GM23338 (cell line): ENCODE data around the gene LRRC47.

ENCODE experiments used
- EZH2 ChIP-seq: fragments of 200-600 bp; sonication (generic); IDR thresholded peaks from one replicate; pipeline ENCODE4 v1.8.0; 2017; ENCODE audit warnings: antibody characterized with exemption, mild to moderate bottlenecking, low read depth; ENCODE audit not compliant: unreplicated experiment
- JUNB ChIP-seq: IDR thresholded peaks from one replicate; pipeline ENCODE4 v1.6.1; 2016; ENCODE audit warnings: antibody characterized with exemption; ENCODE audit not compliant: unreplicated experiment
- POLR2AphosphoS5 ChIP-seq: IDR thresholded peaks from 2 replicates; pipeline ENCODE4 v1.6.1; 2016; ENCODE audit warnings: antibody characterized with exemption, low read depth
- TF ChIP-seq, protein P1 (sequence below), 2 experiments: fragments of 200-600 bp in 1 of 2; sonication (generic) in 1 of 2; conservative IDR thresholded peaks; 2 replicates each; pipeline versions ENCODE4 v1.5.1 to v1.6.1; 2016 to 2017; ENCODE audit warnings: antibody characterized with exemption in 2 of 2, low read depth in 2 of 2, mild to moderate bottlenecking in 2 of 2, moderate library complexity in 1 of 2
- TF ChIP-seq, protein P2 (sequence below): IDR thresholded peaks from one replicate; pipeline ENCODE4 v1.6.1; 2018; ENCODE audit warnings: antibody characterized with exemption; ENCODE audit not compliant: unreplicated experiment

DNA sequence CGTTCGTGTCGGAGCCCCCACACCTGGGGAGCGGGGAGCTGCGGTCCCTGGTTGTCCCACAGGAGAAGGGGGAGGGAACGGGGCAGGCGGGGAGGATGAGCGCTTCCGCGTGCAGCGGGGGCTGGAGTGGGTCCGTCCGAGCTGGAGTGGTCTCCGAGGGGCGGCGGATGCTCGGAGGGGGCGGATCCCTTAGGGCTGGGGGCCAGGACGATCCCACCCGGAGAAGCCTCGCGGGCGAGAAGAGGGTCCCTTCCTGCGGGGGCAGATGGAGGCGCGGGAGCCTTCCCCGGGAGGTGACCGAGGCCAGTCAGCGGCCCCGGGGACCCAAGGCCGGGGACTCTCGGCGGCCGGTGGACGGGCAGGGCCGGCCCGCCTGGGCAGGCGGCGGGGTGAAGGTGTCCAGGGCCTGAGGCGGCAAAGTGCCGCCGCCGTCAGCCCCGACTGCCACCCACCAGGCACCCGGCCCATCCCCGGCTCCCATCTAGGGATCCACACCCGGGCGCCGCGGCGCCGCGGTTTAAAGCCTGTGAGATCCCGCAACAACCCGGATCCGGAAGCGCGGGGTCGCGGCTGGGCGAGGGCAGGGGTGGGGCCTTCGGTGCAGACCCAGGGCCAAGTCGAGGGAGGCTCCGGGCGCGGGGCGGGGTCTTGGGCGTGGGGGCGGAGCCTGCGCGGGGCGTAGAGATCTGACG, 49.3 kb downstream of the LRRC47 start:
- TF ChIP-seq JUNB = no peak
- TF ChIP-seq, protein P1, sequence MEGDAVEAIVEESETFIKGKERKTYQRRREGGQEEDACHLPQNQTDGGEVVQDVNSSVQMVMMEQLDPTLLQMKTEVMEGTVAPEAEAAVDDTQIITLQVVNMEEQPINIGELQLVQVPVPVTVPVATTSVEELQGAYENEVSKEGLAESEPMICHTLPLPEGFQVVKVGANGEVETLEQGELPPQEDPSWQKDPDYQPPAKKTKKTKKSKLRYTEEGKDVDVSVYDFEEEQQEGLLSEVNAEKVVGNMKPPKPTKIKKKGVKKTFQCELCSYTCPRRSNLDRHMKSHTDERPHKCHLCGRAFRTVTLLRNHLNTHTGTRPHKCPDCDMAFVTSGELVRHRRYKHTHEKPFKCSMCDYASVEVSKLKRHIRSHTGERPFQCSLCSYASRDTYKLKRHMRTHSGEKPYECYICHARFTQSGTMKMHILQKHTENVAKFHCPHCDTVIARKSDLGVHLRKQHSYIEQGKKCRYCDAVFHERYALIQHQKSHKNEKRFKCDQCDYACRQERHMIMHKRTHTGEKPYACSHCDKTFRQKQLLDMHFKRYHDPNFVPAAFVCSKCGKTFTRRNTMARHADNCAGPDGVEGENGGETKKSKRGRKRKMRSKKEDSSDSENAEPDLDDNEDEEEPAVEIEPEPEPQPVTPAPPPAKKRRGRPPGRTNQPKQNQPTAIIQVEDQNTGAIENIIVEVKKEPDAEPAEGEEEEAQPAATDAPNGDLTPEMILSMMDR (conservative IDR thresholded peaks at IDR 0.05; ENCODE audit: low read depth in 2 of 2) = no peak
- TF ChIP-seq POLR2AphosphoS5 = peak; percentile 69
- no peak for TF ChIP-seq EZH2
- TF ChIP-seq, protein P2, sequence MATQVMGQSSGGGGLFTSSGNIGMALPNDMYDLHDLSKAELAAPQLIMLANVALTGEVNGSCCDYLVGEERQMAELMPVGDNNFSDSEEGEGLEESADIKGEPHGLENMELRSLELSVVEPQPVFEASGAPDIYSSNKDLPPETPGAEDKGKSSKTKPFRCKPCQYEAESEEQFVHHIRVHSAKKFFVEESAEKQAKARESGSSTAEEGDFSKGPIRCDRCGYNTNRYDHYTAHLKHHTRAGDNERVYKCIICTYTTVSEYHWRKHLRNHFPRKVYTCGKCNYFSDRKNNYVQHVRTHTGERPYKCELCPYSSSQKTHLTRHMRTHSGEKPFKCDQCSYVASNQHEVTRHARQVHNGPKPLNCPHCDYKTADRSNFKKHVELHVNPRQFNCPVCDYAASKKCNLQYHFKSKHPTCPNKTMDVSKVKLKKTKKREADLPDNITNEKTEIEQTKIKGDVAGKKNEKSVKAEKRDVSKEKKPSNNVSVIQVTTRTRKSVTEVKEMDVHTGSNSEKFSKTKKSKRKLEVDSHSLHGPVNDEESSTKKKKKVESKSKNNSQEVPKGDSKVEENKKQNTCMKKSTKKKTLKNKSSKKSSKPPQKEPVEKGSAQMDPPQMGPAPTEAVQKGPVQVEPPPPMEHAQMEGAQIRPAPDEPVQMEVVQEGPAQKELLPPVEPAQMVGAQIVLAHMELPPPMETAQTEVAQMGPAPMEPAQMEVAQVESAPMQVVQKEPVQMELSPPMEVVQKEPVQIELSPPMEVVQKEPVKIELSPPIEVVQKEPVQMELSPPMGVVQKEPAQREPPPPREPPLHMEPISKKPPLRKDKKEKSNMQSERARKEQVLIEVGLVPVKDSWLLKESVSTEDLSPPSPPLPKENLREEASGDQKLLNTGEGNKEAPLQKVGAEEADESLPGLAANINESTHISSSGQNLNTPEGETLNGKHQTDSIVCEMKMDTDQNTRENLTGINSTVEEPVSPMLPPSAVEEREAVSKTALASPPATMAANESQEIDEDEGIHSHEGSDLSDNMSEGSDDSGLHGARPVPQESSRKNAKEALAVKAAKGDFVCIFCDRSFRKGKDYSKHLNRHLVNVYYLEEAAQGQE = peak; percentile 8
